LNCaP clone FGC (cell line): ENCODE measurements around the gene PAX7.

ENCODE experiments used
- DNase-seq: peaks from one replicate; pipeline ENCODE4 v3.0.0-alpha.2; 2011; ENCODE audit warnings: low read depth
- H3K4me3 ChIP-seq: 2 replicates; pipeline ENCODE4 v1.5.1; 2011; ENCODE audit warnings: mild to moderate bottlenecking, low read depth, low read length, control low read depth
- TF ChIP-seq, protein P1 (sequence below): IDR thresholded peaks from 2 replicates; pipeline ENCODE4 v1.5.1; 2012; ENCODE audit warnings: mild to moderate bottlenecking; ENCODE audit not compliant: control insufficient read depth, insufficient read depth; ENCODE audit errors: extremely low read depth

Gene PAX7

DNA sequence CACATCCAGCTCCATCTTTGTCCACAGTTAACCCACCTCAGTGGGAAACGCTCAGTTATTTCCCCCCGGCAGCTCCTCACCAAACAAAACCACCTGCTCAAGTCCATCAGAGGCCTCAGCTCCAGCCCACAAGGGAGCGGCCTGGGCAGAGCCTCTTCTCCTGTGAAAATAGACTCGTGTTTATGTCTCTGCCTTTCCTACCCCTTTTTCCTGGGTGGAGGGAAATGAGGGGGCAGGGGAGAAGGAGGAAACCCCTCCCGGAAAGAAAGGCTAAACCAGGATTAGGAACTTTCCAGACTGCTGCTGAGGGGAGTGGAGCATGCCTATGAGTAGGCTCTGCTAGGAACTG, 81.6 kb downstream of the PAX7 start:
- TF ChIP-seq, protein P1, sequence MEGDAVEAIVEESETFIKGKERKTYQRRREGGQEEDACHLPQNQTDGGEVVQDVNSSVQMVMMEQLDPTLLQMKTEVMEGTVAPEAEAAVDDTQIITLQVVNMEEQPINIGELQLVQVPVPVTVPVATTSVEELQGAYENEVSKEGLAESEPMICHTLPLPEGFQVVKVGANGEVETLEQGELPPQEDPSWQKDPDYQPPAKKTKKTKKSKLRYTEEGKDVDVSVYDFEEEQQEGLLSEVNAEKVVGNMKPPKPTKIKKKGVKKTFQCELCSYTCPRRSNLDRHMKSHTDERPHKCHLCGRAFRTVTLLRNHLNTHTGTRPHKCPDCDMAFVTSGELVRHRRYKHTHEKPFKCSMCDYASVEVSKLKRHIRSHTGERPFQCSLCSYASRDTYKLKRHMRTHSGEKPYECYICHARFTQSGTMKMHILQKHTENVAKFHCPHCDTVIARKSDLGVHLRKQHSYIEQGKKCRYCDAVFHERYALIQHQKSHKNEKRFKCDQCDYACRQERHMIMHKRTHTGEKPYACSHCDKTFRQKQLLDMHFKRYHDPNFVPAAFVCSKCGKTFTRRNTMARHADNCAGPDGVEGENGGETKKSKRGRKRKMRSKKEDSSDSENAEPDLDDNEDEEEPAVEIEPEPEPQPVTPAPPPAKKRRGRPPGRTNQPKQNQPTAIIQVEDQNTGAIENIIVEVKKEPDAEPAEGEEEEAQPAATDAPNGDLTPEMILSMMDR, result no peak
- no peak for DNase-seq
- no peak overlapping the region for H3K4me3 ChIP-seq

DNA sequence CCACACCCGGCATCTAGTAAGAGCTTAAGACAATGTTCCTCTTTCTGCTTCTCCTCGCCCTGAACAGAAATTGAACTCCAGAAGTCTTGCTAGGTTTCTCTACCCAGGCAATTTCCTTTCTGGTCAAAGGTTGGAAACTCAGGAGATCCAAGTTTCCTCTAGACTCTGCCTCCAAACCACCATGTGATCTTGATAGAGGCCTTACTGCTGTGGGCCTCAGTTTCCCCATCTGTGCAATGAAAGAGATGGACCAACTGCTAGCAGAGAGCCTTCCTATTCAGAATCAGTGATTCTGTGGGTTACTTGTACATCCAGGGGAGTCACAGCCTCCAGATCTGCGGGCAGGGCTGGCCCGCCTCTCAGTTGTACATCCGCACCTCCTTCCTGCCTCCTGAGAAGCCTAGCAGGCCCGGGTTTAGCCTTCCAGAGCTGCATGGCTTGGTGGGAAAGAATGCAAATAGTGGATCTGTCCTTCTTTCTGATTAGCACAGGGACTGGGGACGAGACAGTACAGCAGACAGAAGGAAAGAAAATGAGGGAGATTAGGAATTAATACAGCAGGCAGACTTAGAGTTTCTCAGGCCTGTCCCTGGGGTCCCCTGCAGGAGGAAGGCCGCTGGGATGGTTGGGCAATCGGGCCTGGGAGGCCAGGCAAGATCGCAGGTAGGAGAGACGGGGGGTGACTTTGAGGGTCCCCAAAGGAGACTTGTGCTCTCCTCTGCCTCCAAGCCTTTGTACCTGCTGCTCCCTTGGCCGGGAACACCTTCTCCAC, 83.9 kb downstream of the PAX7 start:
- TF ChIP-seq, protein P1, result no peak
- H3K4me3 ChIP-seq, result no peak overlapping the region
- DNase-seq, result no peak

DNA sequence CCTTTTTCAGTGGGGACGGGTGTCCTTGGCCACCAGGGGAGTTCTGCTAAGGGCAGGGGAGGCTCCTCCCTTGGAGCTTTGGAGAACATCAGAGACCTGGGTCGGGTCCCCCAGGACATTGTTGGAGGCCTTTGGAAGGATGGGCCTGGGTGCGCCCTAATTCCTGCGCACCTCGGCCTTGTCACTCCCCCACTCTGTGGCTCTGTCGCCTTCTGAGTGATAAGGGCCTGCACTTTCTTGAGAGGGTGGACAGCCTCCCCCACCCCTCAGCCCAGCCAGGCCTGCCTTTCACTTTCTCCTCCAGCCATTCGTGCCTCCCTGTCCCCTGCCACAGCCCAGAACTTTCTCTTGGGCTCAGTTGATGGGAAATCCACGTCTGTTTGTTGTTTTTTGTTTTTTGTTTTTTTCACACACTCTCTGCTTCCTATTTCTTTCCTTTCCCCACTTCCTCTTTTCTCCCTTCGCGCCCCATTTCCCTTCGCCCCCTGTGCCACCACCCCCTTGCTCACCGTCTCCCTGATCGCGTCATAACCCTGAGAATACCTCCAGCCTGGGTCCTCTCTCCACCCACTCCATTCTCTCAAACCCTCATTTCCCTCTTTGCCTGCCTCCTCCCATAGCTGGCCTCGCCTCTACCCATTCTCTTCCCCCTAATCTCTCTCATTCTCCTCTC, 85.6 kb downstream of the PAX7 start:
- no peak overlapping the region for H3K4me3 ChIP-seq
- TF ChIP-seq, protein P1, result no peak
- DNase-seq, result no peak

GRCh38 chr1:18716785-18717678, 86.4 kb downstream of the PAX7 start:
- DNase-seq, result no peak
- TF ChIP-seq, protein P1, result no peak
- H3K4me3 ChIP-seq, result no peak overlapping the region

DNA sequence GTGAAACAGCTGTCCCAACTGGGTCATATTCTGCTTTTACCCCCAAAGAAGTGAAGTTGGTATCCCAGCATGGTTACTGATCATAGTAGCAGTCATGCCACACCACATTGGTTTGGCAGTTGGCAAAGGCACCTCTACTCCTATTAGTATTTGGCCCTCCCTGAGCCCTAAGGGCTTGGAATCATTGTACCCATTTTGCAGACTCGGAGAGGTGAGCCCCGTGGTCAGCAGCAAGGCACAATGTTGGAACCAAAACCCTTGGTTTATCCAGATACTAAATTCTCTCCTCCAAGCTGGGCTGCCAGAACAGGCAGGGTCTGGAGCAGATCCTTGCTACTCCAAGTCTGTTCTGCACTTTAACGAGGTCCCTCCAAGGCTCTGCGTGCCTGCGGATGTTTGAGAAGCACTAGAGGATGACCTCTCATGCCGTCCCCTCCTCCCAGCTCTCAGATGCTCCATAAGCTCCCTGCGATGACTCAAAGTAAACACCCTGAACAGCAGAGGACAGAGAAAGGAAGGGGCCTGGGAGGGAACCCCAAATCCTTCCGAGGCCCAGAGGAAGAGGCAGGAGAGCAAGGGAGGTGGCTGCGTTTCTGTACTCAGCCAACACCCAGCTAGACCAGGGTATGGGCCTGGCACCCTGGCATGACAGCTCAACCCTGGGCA, 89.3 kb downstream of the PAX7 start:
- TF ChIP-seq, protein P1, result no peak
- no peak overlapping the region for H3K4me3 ChIP-seq
- no peak for DNase-seq

GRCh38 chr1:18721041-18721440, 90.4 kb downstream of the PAX7 start:
- TF ChIP-seq, protein P1, result no peak
- H3K4me3 ChIP-seq, result no peak overlapping the region
- no peak for DNase-seq
